HFF-Myc (cell line): ENCODE measurements around the gene CA6.
"Not testable (repeated sequence)": the region's sequence is repeated elsewhere in the genome, so short reads cannot be mapped to it uniquely, and the experiment has no call there.

Experiments
- DNase-seq: peaks from one replicate; pipeline ENCODE4 v3.0.0-alpha.2; 2011; ENCODE audit warnings: low read depth; ENCODE audit errors: extremely low read depth
- H3K4me3 ChIP-seq: replicated peaks from 2 replicates; pipeline ENCODE4 v1.5.1; 2011; ENCODE audit warnings: low read depth, mild to moderate bottlenecking, control low read depth, low read length
- TF ChIP-seq, protein P1 (sequence below): IDR thresholded peaks from 2 replicates; pipeline ENCODE4 v1.5.1; 2012; ENCODE audit warnings: mild to moderate bottlenecking, low read depth, low read length, control low read depth; ENCODE audit errors: missing control alignments

Gene CA6

GRCh38 chr1:8930116-8930515 lies 15.6 kb upstream of the CA6 start:
- no peak for DNase-seq
- TF ChIP-seq, protein P1, sequence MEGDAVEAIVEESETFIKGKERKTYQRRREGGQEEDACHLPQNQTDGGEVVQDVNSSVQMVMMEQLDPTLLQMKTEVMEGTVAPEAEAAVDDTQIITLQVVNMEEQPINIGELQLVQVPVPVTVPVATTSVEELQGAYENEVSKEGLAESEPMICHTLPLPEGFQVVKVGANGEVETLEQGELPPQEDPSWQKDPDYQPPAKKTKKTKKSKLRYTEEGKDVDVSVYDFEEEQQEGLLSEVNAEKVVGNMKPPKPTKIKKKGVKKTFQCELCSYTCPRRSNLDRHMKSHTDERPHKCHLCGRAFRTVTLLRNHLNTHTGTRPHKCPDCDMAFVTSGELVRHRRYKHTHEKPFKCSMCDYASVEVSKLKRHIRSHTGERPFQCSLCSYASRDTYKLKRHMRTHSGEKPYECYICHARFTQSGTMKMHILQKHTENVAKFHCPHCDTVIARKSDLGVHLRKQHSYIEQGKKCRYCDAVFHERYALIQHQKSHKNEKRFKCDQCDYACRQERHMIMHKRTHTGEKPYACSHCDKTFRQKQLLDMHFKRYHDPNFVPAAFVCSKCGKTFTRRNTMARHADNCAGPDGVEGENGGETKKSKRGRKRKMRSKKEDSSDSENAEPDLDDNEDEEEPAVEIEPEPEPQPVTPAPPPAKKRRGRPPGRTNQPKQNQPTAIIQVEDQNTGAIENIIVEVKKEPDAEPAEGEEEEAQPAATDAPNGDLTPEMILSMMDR, result no peak

DNA sequence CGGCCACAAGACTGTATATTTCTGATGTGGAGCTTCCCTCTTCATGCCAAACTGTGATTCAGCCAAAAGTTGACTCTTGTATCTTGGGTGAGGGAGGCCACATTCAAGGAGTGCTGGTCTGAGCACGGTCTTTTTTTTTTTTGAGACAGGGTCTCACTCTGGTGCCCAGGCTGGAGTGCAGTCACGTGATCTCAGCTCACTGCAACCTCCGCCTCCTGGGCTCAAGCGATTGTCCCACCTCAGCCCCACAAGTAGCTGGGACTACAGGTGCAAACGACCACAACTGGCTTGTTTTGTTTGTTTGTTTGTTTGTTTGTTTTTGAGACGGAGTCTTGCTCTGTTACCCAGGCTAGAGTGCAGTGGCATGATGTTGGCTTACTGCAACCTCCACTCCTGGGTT lies 8.6 kb upstream of the CA6 start:
- not testable (repeated sequence) for DNase-seq, H3K4me3 ChIP-seq

More at GRCh38 chr1:8930116-8930515, 15.6 kb upstream of the CA6 start:
- no peak overlapping the region for H3K4me3 ChIP-seq

DNA sequence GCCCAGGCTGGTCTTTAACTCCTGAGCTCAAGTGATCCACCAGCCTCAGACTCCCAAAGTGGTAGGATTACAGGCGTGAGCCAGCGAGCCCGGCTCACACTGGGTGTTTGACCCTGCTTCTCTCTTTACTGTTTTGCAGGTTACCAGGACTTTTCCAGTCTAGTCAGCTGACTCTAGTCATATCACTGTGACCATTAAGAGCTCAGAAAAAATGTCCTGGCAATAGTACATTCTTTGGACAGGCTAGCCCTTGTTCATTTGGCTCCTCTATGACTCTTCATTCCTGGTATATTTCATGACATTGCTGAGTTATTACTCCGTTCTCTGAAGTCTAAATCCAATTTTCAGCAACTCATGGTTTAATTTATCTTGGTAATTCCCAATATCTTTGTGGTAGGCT lies 8.0 kb upstream of the CA6 start:
- H3K4me3 ChIP-seq, result no peak overlapping the region
- TF ChIP-seq, protein P1, result no peak
- no peak for DNase-seq

- TF ChIP-seq, protein P1, result no peak
- no peak for DNase-seq
- no peak overlapping the region for H3K4me3 ChIP-seq
Observed at GRCh38 chr1:8938232-8938999, 7.3 kb upstream of the CA6 start.

- TF ChIP-seq, protein P1, result no peak
- no peak for DNase-seq
- no peak overlapping the region for H3K4me3 ChIP-seq
Observed at GRCh38 chr1:8939000-8939265, 6.7 kb upstream of the CA6 start.

- no peak for DNase-seq
- no peak overlapping the region for H3K4me3 ChIP-seq
- TF ChIP-seq, protein P1, result no peak
Observed at GRCh38 chr1:8939362-8939995, 6.2 kb upstream of the CA6 start.

- no peak for DNase-seq
- TF ChIP-seq, protein P1, result no peak
Observed at GRCh38 chr1:8941906-8942305, 3.8 kb upstream of the CA6 start.

More at GRCh38 chr1:8941906-8942305, 3.8 kb upstream of the CA6 start:
- no peak overlapping the region for H3K4me3 ChIP-seq
